Stomach (tissue), 9 donors: ENCODE measurements around the gene TXNDC15. TPM values are rescaled to one million over a fixed set of nuclear protein-coding genes. Genes with fewer than 3 reads are reported as not detected.
A peak's percentile ranks its signal among the peaks of the same experiment; 100 is the strongest.
"Not testable (repeated sequence)": the region's sequence is repeated elsewhere in the genome, so short reads cannot be mapped to it uniquely, and the experiment has no call there.

Experiments used
- DNase-seq, 2 donors: peaks; one replicate each; pipeline versions ENCODE4 v3.0.0 to v3.0.0-alpha.2; 2013 to 2019
- H3K27ac ChIP-seq, 5 donors: fragments of 200-600 bp in 4 of 5; sonication (generic) in 4 of 5; one replicate each; pipeline ENCODE4 v1.5.1; 2013 to 2019; ENCODE audit warnings: mild to moderate bottlenecking in 1 of 5, moderate library complexity in 1 of 5
- H3K27me3 ChIP-seq, 3 donors: fragments of 200-600 bp; sonication (generic); one replicate each; pipeline ENCODE4 v1.5.1; 2017 to 2019; ENCODE audit warnings: mixed run types in 1 of 3
- H3K36me3 ChIP-seq, 4 donors: fragments of 200-600 bp; sonication (generic); 1 replicate in 3 of 4; 2 replicates in 1 of 4; pipeline ENCODE4 v1.5.1; 2016 to 2019
- H3K4me1 ChIP-seq, 4 donors: fragments of 200-600 bp; sonication (generic); one replicate each; pipeline ENCODE4 v1.5.1; 2016 to 2019
- H3K4me3 ChIP-seq, 4 donors: fragments of 200-600 bp; sonication (generic) in 3 of 4; one replicate each; pipeline ENCODE4 v1.5.1; 2016 to 2019; ENCODE audit warnings: mild to moderate bottlenecking in 1 of 4
- H3K9me3 ChIP-seq, 4 donors: fragments of 200-600 bp; sonication (generic); one replicate each; pipeline ENCODE4 v1.5.1; 2016 to 2019
- CTCF ChIP-seq, 7 experiments: fragments of 450-650 bp in 4 of 7; fragments of 200-600 bp in 3 of 7; sonication (generic) in 3 of 7; IDR thresholded peaks; one replicate each; pipeline ENCODE4 v1.5.1; 2016 to 2019; ENCODE audit warnings: antibody characterized with exemption in 7 of 7, control low read depth in 2 of 7, mild to moderate bottlenecking in 1 of 7
- EP300 ChIP-seq: sonication (generic); formaldehyde crosslinking; IDR thresholded peaks from one replicate; pipeline ENCODE4 v1.6.1; 2017; ENCODE audit warnings: antibody characterized with exemption
- POLR2A ChIP-seq, 4 donors: fragments of 450-650 bp; IDR thresholded peaks; one replicate each; pipeline ENCODE4 v1.6.1; 2016; ENCODE audit warnings: antibody characterized with exemption in 4 of 4, control low read depth in 2 of 4, mild to moderate bottlenecking in 1 of 4, moderate library complexity in 1 of 4
- POLR2AphosphoS5 ChIP-seq, 3 donors: sonication (generic); formaldehyde crosslinking; IDR thresholded peaks; one replicate each; pipeline ENCODE4 v1.6.1; 2016; ENCODE audit warnings: antibody characterized with exemption in 3 of 3
- WGBS, 5 donors: extraction: QIAGEN DNeasy Blood & Tissue Kit in 3 of 5; methylation state at CpG; one replicate each; pipeline versions ENCODE4 v1.1.5 to v1.1.7; 2013 to 2018; 5-methylcytosine and 5-hydroxymethylcytosine counted together
- intact Hi-C: fragments of 100-400 bp; cut with DNase I; formaldehyde crosslinking; loops from one replicate; pipeline ENCODE4 v1.15.1; 2023; ENCODE audit warnings: low total_unique reads
- polyA plus RNA-seq, 3 donors: library from polyadenylated mRNA; stranded (reverse); fragments of 200-250 nt; gene quantifications; one replicate each; pipeline ENCODE4 v1.2.3, GENCODE V29; 2013
- total RNA-seq, 5 donors: library from RNA; depleted of rRNA; stranded (reverse); fragments of >200 nt; gene quantifications; one replicate each; pipeline versions ENCODE4 v1.1.0 to v1.2.3, GENCODE V29; 2014 to 2016
- donor health status: healthy with polysubstance abuse.
- donor health status: Bipolar disorder and iron deficiency.
- donor health status: healthy.

Gene TXNDC15
- total and polyA plus RNA-seq, 8 donors: 15.9 to 221 (median 39.4) TPM

GRCh38 chr5:134851307-134851923, 22.8 kb upstream of the TXNDC15 start:
- no peak for TF ChIP-seq EP300
- no peak for TF ChIP-seq POLR2A (IDR thresholded peaks at IDR 0.05)
- no peak for TF ChIP-seq CTCF (IDR thresholded peaks at IDR 0.05)
- no peak for TF ChIP-seq POLR2AphosphoS5 (IDR thresholded peaks at IDR 0.05)
- H3K4me3 ChIP-seq: no peak overlapping the region
- H3K36me3 ChIP-seq: peaks cover 25 to 65% (median 58%) of the 10 kb centered on the region in 4 donors
- DNase-seq: peak in 1 of 2 donors; percentile 25
- intact Hi-C loops: no loop called here
- no peak overlapping the region for H3K27ac ChIP-seq
- 38 to 71% (median 61%) methylated on average over 1 of the region's 1 CpG for WGBS, 5 donors
- H3K4me1 ChIP-seq: peaks cover 38 to 79% (median 55%) of the 10 kb centered on the region in 4 donors
- H3K9me3 ChIP-seq: no peaks in the 10 kb centered on the region
- H3K27me3 ChIP-seq: no peaks in the 10 kb centered on the region

GRCh38 chr5:134856465-134856864, 17.7 kb upstream of the TXNDC15 start:
- intact Hi-C loops, DNase-seq: not testable (repeated sequence)
- WGBS, 5 donors: 85 to 95% (median 92%) methylated on average over 7 of the region's 7 CpGs

GRCh38 chr5:134857401-134857800, 16.8 kb upstream of the TXNDC15 start:
- H3K36me3 ChIP-seq: peaks cover 27 to 93% (median 83%) of the 10 kb centered on the region in 4 donors
- H3K27ac ChIP-seq: no peak overlapping the region

More at GRCh38 chr5:134856465-134856864, 17.7 kb upstream of the TXNDC15 start:
- H3K9me3 ChIP-seq, H3K27ac ChIP-seq, H3K4me3 ChIP-seq, H3K27me3 ChIP-seq: not testable (repeated sequence)
- Histone ChIP-seq H3K36me3 (peaks cover 30 to 93% (median 89%) of the 10 kb centered on the region in 4 donors), H3K4me1 (peaks cover under 1 to 38% (median 14%) of the 10 kb centered on the region in 4 donors)

GRCh38 chr5:134864707-134865106, 9.5 kb upstream of the TXNDC15 start:
- H3K27ac ChIP-seq: no peak overlapping the region
- no peak for DNase-seq
- no peaks in the 10 kb centered on the region for H3K27me3 ChIP-seq
- no peaks in the 10 kb centered on the region for H3K9me3 ChIP-seq
- H3K36me3 ChIP-seq: peaks cover 6 to 23% (median 19%) of the 10 kb centered on the region in 4 donors
- intact Hi-C loops: no loop called here
- 87 to 97% (median 94%) methylated on average over 2 of the region's 2 CpGs for WGBS, 5 donors
- no peaks in the 10 kb centered on the region for H3K4me1 ChIP-seq
- no peak overlapping the region for H3K4me3 ChIP-seq
- TF ChIP-seq CTCF (IDR thresholded peaks at IDR 0.05) (no peak), POLR2A (IDR thresholded peaks at IDR 0.05) (no peak)

More at GRCh38 chr5:134857401-134857800, 16.8 kb upstream of the TXNDC15 start:
- no peak for TF ChIP-seq POLR2AphosphoS5 (IDR thresholded peaks at IDR 0.05)
- TF ChIP-seq CTCF (IDR thresholded peaks at IDR 0.05): no peak
- TF ChIP-seq POLR2A (IDR thresholded peaks at IDR 0.05): no peak
- TF ChIP-seq EP300: no peak
- Histone ChIP-seq H3K27me3 (no peaks in the 10 kb centered on the region), H3K9me3 (no peaks in the 10 kb centered on the region), H3K4me1 (peaks cover 0 to 32% (median 11%) of the 10 kb centered on the region in 4 donors), H3K4me3 (no peak overlapping the region)
- DNase-seq: no peak
- intact Hi-C loops: no loop called here
- 44 to 77% (median 66%) methylated on average over 3 of the region's 3 CpGs for WGBS, 5 donors

GRCh38 chr5:134873494-134873893, 677 bp upstream of the TXNDC15 start:
- no peaks in the 10 kb centered on the region for H3K27me3 ChIP-seq
- H3K9me3 ChIP-seq: no peaks in the 10 kb centered on the region
- peak overlapping the region in 4 of 5 donors; percentile 92 to 96 (median 94) for H3K27ac ChIP-seq
- peak overlapping the region; percentile 76 to 81 (median 78) for H3K4me3 ChIP-seq
- TF ChIP-seq POLR2AphosphoS5 (IDR thresholded peaks at IDR 0.05) (no peak), EP300 (no peak), POLR2A (IDR thresholded peaks at IDR 0.05) (no peak), CTCF (IDR thresholded peaks at IDR 0.05) (no peak)
- WGBS, 5 donors: 74 to 85% (median 76%) methylated on average over 6 of the region's 6 CpGs
- intact Hi-C loops: no loop called here
- DNase-seq: peak in 1 of 2 donors; percentile 8
- no peaks in the 10 kb centered on the region for H3K36me3 ChIP-seq
- peaks cover 22 to 38% (median 32%) of the 10 kb centered on the region in 4 donors for H3K4me1 ChIP-seq
